Heart left ventricle (tissue), 16 donors: ENCODE data around the gene RFX2. TPM values are rescaled to one million over a fixed set of nuclear protein-coding genes. Genes with fewer than 3 reads are reported as not detected.

Experiments used
- ATAC-seq, 4 donors: fragments of 200-7000 bp; cut with Tn5 transposase; one replicate each; pipeline ENCODE4 v1.9.1; 2020 to 2022; ENCODE audit warnings: moderate library complexity in 4 of 4, mild to moderate bottlenecking in 3 of 4, moderate number of reproducible peaks in 1 of 4
- DNase-seq, 5 donors: peaks; one replicate each; pipeline ENCODE4 v3.0.0-alpha.2; 2020
- H3K27ac ChIP-seq, 12 donors: fragments of 200-600 bp; sonication (generic) in 4 of 12; one replicate each; pipeline versions ENCODE4 v1.5.0 to v1.8.0; 2016 to 2022; ENCODE audit warnings: mild to moderate bottlenecking in 2 of 12
- H3K27me3 ChIP-seq, 9 donors: fragments of 200-600 bp; sonication (generic) in 2 of 9; one replicate each; pipeline versions ENCODE4 v1.5.1 to v1.8.0; 2016 to 2022; ENCODE audit warnings: mild to moderate bottlenecking in 3 of 9
- H3K36me3 ChIP-seq, 9 donors: fragments of 200-600 bp; sonication (generic) in 2 of 9; one replicate each; pipeline versions ENCODE4 v1.5.0 to v1.8.0; 2018 to 2022; ENCODE audit warnings: mild to moderate bottlenecking in 2 of 9
- H3K4me1 ChIP-seq, 12 donors: fragments of 200-600 bp; sonication (generic) in 4 of 12; one replicate each; pipeline versions ENCODE4 v1.5.0 to v1.8.0; 2016 to 2022; ENCODE audit warnings: mild to moderate bottlenecking in 3 of 12
- H3K4me3 ChIP-seq, 12 donors: fragments of 200-600 bp; sonication (generic) in 4 of 12; one replicate each; pipeline versions ENCODE4 v1.5.0 to v1.8.0; 2017 to 2022; ENCODE audit warnings: mild to moderate bottlenecking in 9 of 12, moderate library complexity in 4 of 12
- H3K9me3 ChIP-seq, 12 donors: fragments of 200-600 bp; sonication (generic) in 4 of 12; one replicate each; pipeline versions ENCODE4 v1.5.0 to v1.8.0; 2016 to 2022; ENCODE audit warnings: mild to moderate bottlenecking in 1 of 12
- POLR2A ChIP-seq, 2 donors: fragments of 450-650 bp; IDR thresholded peaks; one replicate each; pipeline ENCODE4 v1.6.1; 2017; ENCODE audit warnings: antibody characterized with exemption in 2 of 2, mild to moderate bottlenecking in 2 of 2, moderate library complexity in 2 of 2
- WGBS, 4 donors: extraction: QIAGEN DNeasy Blood & Tissue Kit in 2 of 4; methylation state at CpG; one replicate each; pipeline versions ENCODE4 v1.1.5 to v1.1.7; 2013 to 2018; 5-methylcytosine and 5-hydroxymethylcytosine counted together
- intact Hi-C, 10 donors: fragments of 100-400 bp; cut with DNase I; formaldehyde crosslinking; loops; one replicate each; pipeline versions ENCODE4 v1.11.1 to v1.14.2; 2022
- polyA plus RNA-seq, 2 donors: library from polyadenylated mRNA; stranded (reverse); fragments of 200-250 nt; gene quantifications; one replicate each; pipeline ENCODE4 v1.2.3, GENCODE V29; 2013
- total RNA-seq, 9 donors: library from RNA; depleted of rRNA in 2 of 9; stranded (reverse); fragments of >200 nt in 2 of 9; fragmentation: NEBNext Ultra II Directional in 3 of 9; extraction: Animal tissue kit (Norgen Biotek cat#: 25700) in 3 of 9; gene quantifications; one replicate each; pipeline versions ENCODE4 v1.1.0 to v1.2.4, GENCODE V29; 2016 to 2023
- TF ChIP-seq, protein P1 (sequence below), 12 donors: fragments of 200-600 bp; sonication (generic) in 4 of 12; IDR thresholded peaks; one replicate each; pipeline versions ENCODE4 v1.5.0 to v1.8.0; 2018 to 2022; ENCODE audit warnings: antibody characterized with exemption in 12 of 12, mild to moderate bottlenecking in 5 of 12
- donor health status: ischemic (EF 13 %, LVEDD 7.1; RV severe dilation, severe dysfunction).
- donor health status: healthy with polysubstance abuse.
- donor health status: DM: no; HTN: yes; CAD: no.
- donor health status: DM: no; HTN: no; CAD: no.
- donor health status: ischemic (EF 25% LVEDD 6.9; RV normal size, moderate dysfunction).
- donor health status: ischemic (EF 25% LVEDD 5.7; RV mildly dilated, moderate dysfunction).
- donor health status: healthy.
- donor health status: DM: yes; HTN: yes; CAD: no.
- donor health status: ischemic (EF 35%, LVEDD 5.7; RV mildly dilated, moderate dysfunction).
- donor health status: nonischemic (EF 11% LVEDD 7.7; RV severe dilation, severe dysfunction).
- donor health status: DM: yes; HTN: yes; CAD: no.
- donor health status: PGD.
- donor health status: ischemic (EF 29% LVEDD 5.4; RV normal size, mild dysfunction).
- donor health status: nonischemic (EF 23%, LVEDD 6.1; RV moderate dilation, normal function).

Gene RFX2
- total and polyA plus RNA-seq, 11 donors: 2.8 to 20.0 (median 5.9) TPM

DNA sequence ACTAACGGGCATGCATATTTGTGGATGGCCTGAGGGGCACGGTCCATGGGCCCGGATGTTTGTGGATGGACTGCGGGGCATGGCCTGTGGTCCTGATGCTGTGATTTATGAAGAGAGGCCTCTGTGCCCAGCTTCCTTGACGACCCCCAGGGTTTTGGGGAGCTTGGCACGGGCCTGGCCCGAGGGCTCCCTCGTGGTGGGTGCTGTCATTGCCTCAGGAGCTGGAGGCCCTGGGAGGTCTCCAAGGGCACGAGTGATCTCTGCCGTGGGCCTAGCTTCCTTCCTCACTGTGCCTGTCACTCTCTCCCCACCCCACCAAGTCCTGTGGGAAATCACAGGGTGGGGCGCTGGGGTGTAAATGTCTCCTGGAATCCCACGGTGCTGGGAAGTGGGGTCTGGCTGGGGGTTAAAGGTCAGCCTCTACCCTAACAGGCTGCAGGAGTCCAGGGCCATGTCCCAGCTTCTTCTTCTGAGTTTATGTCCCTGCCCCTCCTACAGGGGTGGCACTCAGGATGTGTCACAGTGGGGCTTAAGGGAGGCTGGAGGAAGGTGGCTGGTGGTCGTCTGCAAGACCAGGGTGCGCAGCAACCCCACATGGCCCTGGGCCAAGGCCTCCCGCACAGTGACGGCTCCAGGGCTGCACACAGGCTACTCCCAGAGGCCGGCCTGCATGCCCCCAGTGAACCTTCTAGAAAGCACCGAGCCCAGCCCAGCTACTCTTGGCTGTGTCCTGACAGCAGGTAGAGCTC lies 104.8 kb downstream of the RFX2 start:
- Histone ChIP-seq H3K27me3 (no peaks in the 10 kb centered on the region), H3K27ac (no peak overlapping the region), H3K4me3 (no peak overlapping the region), H3K9me3 (peaks cover 0 to 2% (median 0%) of the 10 kb centered on the region in 12 donors), H3K36me3 (peaks cover 0 to 58% (median 27%) of the 10 kb centered on the region in 9 donors), H3K4me1 (no peaks in the 10 kb centered on the region)
- ATAC-seq (no peak), DNase-seq (no peak)
- intact Hi-C loops: no loop called here
- TF ChIP-seq, protein P1, sequence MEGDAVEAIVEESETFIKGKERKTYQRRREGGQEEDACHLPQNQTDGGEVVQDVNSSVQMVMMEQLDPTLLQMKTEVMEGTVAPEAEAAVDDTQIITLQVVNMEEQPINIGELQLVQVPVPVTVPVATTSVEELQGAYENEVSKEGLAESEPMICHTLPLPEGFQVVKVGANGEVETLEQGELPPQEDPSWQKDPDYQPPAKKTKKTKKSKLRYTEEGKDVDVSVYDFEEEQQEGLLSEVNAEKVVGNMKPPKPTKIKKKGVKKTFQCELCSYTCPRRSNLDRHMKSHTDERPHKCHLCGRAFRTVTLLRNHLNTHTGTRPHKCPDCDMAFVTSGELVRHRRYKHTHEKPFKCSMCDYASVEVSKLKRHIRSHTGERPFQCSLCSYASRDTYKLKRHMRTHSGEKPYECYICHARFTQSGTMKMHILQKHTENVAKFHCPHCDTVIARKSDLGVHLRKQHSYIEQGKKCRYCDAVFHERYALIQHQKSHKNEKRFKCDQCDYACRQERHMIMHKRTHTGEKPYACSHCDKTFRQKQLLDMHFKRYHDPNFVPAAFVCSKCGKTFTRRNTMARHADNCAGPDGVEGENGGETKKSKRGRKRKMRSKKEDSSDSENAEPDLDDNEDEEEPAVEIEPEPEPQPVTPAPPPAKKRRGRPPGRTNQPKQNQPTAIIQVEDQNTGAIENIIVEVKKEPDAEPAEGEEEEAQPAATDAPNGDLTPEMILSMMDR (IDR thresholded peaks at IDR 0.05): no peak
- TF ChIP-seq POLR2A (IDR thresholded peaks at IDR 0.05): no peak
- 85 to 90% (median 88%) methylated on average over 10 to 18 of the region's 18 CpGs for WGBS, 4 donors

DNA sequence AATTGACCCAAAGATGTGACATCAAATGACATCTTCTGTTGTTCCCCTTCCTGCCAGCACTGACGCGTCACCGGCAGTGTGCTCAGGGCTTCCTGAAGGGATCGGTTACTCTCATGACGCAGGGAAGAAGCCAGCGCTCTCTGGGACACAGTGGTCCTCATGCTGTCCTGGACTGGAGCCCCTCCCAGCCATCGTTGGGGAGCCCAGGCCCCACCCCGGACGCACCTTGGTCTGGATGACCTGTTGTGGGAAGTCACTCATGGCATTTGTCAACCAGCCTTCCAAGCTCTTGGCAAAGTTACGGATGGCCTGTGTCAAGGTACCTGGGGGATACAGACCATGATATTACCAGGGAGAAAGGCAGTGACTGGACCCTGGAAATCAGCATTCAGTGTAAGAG lies 106.3 kb downstream of the RFX2 start:
- no peak for DNase-seq
- no peak for ATAC-seq
- H3K4me1 ChIP-seq: no peaks in the 10 kb centered on the region
- H3K4me3 ChIP-seq: no peak overlapping the region
- no peak overlapping the region for H3K27ac ChIP-seq
- intact Hi-C loops: no loop called here
- WGBS, 4 donors: 82 to 91% (median 84%) methylated on average over 10 of the region's 10 CpGs
- H3K27me3 ChIP-seq: no peaks in the 10 kb centered on the region
- H3K36me3 ChIP-seq: peaks cover 0 to 64% (median 21%) of the 10 kb centered on the region in 9 donors
- peaks cover 0 to 4% (median 0%) of the 10 kb centered on the region in 12 donors for H3K9me3 ChIP-seq
- TF ChIP-seq, protein P1 (IDR thresholded peaks at IDR 0.05): no peak
- TF ChIP-seq POLR2A (IDR thresholded peaks at IDR 0.05): no peak

DNA sequence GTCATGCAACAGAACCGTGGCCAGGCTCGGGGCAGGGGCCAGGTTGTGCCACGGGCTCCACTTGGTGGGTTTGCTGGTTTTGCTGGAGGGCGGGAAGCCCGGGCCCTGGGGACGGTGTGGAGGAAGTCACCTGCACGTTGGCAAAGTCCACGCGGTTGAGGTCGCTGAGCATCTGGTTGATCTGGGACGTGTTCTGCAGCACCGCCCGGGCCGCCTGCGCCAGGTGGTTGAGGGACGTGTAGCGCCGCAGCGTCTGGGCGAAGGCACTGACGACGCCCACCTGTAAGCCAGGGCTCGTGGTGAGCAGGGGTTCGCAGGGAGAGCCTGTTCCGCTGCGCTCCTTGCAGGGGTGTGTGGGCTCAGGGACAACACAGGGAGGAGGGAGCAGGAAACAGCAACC lies 107.7 kb downstream of the RFX2 start:
- ATAC-seq (no peak), DNase-seq (no peak)
- Histone ChIP-seq H3K36me3 (peaks cover 0 to 60% (median 21%) of the 10 kb centered on the region in 9 donors), H3K27ac (no peak overlapping the region), H3K4me1 (no peaks in the 10 kb centered on the region), H3K4me3 (no peak overlapping the region), H3K9me3 (peaks cover 0 to 4% (median 0%) of the 10 kb centered on the region in 12 donors), H3K27me3 (no peaks in the 10 kb centered on the region)
- WGBS, 4 donors: 93 to 96% (median 95%) methylated on average over 20 to 26 of the region's 26 CpGs
- TF ChIP-seq POLR2A (IDR thresholded peaks at IDR 0.05): no peak
- TF ChIP-seq, protein P1 (IDR thresholded peaks at IDR 0.05): no peak
- intact Hi-C loops: no loop called here

DNA sequence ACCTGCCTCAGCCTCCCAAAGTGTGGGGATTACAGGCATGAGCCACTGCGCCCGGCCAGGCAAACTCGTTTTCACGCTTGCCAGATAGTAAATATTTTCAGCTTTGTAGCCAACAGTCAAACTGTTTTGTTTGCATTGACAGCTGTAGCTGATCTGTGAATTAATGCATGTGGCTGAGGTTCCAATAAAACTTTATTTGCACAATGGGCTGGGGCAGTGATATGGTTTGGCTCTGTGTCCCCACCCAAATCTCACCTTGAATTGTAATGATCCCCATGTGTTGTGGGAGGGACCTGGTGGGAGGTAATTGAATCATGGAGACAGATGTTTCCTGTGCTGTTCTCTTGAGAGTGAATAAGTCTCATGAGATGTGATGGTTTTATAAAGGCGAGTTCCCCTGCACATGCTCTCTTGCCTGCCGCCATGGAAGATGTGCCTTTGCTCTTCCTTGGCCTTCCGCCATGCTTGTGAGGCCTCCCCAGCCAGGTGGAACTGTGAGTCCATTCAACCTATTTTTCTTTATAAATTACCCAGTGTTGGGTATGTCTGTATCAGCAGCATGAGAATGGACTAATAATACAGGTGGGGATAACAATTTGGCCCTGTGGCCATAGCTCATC lies 110.0 kb downstream of the RFX2 start:
- Histone ChIP-seq H3K27ac (no peak overlapping the region), H3K9me3 (peaks cover 0 to 4% (median 0%) of the 10 kb centered on the region in 12 donors), H3K27me3 (no peaks in the 10 kb centered on the region), H3K4me3 (no peak overlapping the region), H3K4me1 (no peaks in the 10 kb centered on the region), H3K36me3 (peaks cover 0 to 68% (median 26%) of the 10 kb centered on the region in 9 donors)
- 81 to 96% (median 94%) methylated on average over 7 of the region's 7 CpGs for WGBS, 4 donors
- intact Hi-C loops: no loop called here
- DNase-seq (no peak), ATAC-seq (no peak)
- TF ChIP-seq POLR2A (IDR thresholded peaks at IDR 0.05): no peak
- TF ChIP-seq, protein P1 (IDR thresholded peaks at IDR 0.05): no peak
